HG03460 (cell line): ENCODE results near the gene LYSMD4.
A peak's percentile ranks its signal among the peaks of the same experiment; 100 is the strongest.

Experiments used
- ATAC-seq: cut with Tn5 transposase; IDR thresholded peaks from one replicate; pipeline ENCODE4 v1.9.1; 2021; ENCODE audit not compliant: unreplicated experiment

Gene LYSMD4

DNA sequence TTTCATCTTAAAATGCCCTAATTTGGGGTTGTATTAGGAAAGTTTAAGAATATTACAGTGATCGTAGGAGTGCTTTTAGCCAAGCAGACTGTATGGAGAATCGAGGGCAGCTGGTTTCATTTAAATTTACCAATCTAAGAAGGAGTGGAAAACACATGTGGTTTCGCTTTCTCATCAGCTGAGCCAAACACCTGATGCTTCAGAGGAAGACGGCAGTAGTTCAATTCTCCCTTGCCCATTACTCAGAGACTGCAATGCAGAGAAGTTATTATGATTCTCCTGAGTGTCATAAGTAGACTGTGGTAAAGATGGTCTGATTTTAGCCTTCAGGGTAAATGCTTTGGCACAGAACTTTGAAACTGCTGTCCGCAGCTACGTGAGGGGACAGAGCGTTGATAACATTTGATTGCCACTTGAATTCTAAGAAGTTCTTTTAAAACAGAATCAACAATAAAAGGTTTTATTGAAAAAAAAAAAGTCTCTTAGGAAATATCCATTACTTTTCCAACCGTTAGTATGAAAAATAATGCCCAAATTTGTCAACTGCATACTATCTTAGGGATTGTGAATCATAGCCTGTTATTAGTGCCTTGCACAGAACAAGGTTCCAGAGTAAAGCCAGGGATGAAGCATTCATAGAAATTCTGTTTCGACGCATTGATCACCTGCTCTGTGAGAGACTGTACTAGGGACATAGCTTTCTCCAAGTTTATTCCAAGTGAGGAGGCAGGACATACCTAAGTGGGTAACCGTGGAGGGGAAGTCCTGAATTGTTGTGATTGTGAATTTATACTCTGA lies 25.6 kb downstream of the LYSMD4 start:
- no peak for ATAC-seq

GRCh38 chr15:99706557-99707303 lies 26.5 kb downstream of the LYSMD4 start:
- no peak for ATAC-seq

DNA sequence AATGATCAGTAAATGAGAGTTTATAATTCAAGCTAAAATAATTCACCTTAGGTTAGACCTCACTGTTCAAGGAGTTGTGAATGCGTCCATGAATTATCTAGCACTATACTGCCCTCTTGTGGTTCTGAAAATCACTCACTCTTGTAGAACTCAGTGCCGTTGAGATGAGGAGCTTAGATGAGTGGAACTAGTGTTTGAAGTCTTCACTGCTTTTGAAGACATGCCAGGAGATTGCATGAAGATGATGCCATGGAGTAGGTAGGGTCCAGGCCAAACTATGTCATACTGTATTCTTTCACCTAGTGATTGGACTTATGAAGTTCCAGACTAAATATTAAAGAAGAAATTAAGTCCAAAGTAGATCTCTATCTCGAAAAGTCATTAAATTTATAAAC lies 28.8 kb downstream of the LYSMD4 start:
- peak; percentile 73 for ATAC-seq

DNA sequence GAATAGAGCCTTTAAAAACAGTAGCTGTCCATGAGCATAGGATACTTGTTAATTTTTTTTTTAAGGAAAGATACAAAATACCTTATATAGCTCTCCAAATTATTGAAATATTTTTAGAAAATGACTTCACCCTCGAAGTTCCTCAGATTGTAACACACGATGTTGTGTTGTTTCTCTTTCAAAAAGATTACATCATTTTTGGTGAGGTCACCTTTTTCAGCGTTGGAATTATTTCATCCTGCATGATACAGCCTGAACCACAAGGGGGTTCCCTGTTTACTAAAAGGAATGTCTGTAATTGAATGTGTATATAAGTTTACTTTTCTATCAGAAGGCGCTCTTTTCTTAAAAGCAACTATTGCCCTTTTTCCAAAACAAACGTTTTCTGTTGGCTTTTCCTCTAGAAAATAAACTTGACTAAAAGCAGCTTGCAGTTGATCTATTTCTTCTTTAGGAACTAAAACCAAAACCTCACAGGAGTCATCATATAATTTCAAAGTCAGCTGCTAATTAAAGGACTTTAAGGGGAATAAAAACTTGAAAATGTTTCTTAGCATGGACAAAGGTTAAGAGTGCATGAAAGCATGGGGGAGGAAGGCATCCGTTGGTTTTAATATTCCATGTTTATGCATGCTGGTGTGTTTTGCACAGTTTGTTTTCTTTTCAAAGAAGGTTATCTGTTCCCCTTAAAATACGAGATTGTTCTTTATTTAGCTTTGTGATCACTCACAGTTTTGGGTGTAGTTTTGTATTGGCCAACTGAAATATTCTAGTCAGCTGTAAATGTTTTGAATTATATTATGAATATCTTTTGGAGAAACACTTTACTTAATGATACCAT lies 29.4 kb downstream of the LYSMD4 start:
- ATAC-seq: peak; percentile 53

- no peak for ATAC-seq
These were observed 30.2 kb downstream of the LYSMD4 start for GRCh38 chr15:99702895-99703602.

GRCh38 chr15:99696096-99696495 lies 37.1 kb downstream of the LYSMD4 start:
- ATAC-seq: no peak

DNA sequence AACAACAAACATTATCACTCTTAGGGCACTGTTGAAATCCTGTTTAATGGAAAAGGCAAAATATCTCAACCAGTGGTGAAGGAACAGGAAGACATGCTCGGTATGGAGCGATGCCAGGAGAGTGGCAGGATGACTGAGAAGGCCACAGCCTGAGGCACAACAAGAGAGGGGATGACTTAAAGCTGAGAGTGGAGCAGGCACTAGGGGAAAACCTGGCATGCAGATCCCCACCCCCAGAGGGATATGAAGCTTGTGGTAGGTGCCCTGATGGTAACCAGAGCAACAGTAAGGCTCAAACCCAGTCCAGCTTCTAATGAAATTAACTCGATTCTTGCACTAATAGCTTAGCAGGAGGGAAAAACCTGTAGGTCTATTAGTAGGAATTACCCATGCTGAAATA lies 40.4 kb downstream of the LYSMD4 start:
- no peak for ATAC-seq

GRCh38 chr15:99686290-99686689 lies 46.9 kb downstream of the LYSMD4 start:
- no peak for ATAC-seq

GRCh38 chr15:99683000-99683670 lies 50.1 kb downstream of the LYSMD4 start:
- ATAC-seq: no peak

- ATAC-seq: no peak
These were observed 50.8 kb downstream of the LYSMD4 start for GRCh38 chr15:99682455-99682854.

GRCh38 chr15:99681990-99682389 lies 51.2 kb downstream of the LYSMD4 start:
- ATAC-seq: no peak

DNA sequence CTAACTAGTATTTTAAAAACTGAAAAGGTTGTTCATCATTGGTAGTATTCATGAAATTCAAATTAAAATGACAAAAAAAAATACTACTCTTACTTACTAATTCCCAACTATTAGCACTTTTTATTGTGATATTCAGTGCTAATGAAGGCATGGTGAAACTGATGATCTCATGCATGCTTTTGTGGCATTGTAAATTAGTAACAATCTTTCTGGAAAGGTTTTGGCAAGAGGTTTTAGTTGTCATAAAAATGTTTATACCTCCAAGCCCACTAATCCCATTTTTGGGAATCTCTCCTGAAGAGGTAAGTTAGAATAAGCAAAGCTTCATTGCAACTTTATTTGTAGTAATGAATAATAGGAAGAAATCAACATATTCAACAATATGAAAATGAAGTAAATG lies 53.0 kb downstream of the LYSMD4 start:
- no peak for ATAC-seq

DNA sequence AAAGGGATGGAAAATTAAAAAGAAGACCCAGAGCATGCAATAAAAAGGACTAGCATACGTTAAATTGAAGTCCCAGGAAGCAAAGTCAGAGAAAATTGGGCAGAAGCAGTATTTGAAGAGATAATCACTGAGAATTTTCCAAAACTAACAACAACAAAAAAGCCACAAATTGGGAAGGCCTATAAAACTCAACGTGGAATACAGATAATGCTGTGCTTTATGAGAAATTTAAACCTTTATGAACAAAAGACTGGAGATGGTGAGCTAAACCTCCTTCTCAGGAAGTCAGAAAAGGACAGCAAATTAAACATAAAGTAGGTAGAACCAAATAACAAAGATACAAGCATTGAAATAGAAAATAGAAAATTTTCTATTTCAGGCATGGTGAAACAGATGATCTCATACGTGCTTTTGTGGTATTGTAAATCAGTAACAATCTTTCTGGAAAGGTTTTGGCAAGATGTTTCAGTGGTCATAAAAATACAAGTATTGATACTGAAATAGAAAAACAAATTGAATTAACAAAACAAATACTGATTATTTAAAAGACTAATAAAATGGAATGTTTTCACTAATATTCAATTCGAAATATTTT lies 55.6 kb downstream of the LYSMD4 start:
- peak; percentile 79 for ATAC-seq
